ENCODE results near the gene TFE3.
A peak's percentile ranks its signal among the peaks of the same experiment; 100 is the strongest.

TFE3 gene

GRCh38 chrX:49073601-49074575 lies 30.7 kb upstream of the TFE3 start, which contains the start of gene PRAF2 (continued):
- TF ChIP-seq TSHZ2 (CRISPR knock-in tag; IDR thresholded peaks at IDR 0.05) (peak; percentile 81), ZNF70 (CRISPR knock-in tag; IDR thresholded peaks at IDR 0.05) (no peak), ZFP3 (CRISPR knock-in tag; IDR thresholded peaks at IDR 0.05) (peak; percentile 70; the same call in 1 of the 2 replicates), RARB (CRISPR knock-in tag; IDR thresholded peaks at IDR 0.05) (no peak), ZNF8 (CRISPR knock-in tag; IDR thresholded peaks at IDR 0.05) (no peak), OSR1 (CRISPR knock-in tag; IDR thresholded peaks at IDR 0.05) (0 out of 2 replicates have a peak, but pooled peaks have one; percentile 18), PPARA (CRISPR knock-in tag; IDR thresholded peaks at IDR 0.05; ENCODE audit: borderline replicate concordance) (no peak), CSDC2 (CRISPR knock-in tag; IDR thresholded peaks at IDR 0.05) (peak; percentile 94; the same call in 1 of the 2 replicates), GLIS3 (CRISPR knock-in tag; IDR thresholded peaks at IDR 0.05) (no peak), ZC3H10 (CRISPR knock-in tag; IDR thresholded peaks at IDR 0.05) (no peak)

GRCh38 chrX:49072712-49073095 lies 29.5 kb upstream of the TFE3 start:
- ATAC-seq, result peak; percentile 9
- TF ChIP-seq ARNTL (CRISPR knock-in tag; IDR thresholded peaks at IDR 0.05; ENCODE audit: borderline replicate concordance, low read depth) (no peak), CSRNP3 (CRISPR knock-in tag; IDR thresholded peaks at IDR 0.05) (no peak), BACH2 (CRISPR knock-in tag; IDR thresholded peaks at IDR 0.05; ENCODE audit: borderline replicate concordance) (no peak), TOX (CRISPR knock-in tag; IDR thresholded peaks at IDR 0.05; ENCODE audit: borderline replicate concordance) (no peak), RARB (CRISPR knock-in tag; IDR thresholded peaks at IDR 0.05) (no peak), ISL1 (CRISPR knock-in tag; IDR thresholded peaks at IDR 0.05) (no peak)

GRCh38 chrX:49071877-49072711 lies 28.9 kb upstream of the TFE3 start:
- ATAC-seq, result peak; percentile 5; the same call in 2 of the 3 replicates
- TF ChIP-seq CSRNP3 (CRISPR knock-in tag; IDR thresholded peaks at IDR 0.05) (no peak), ZFP30 (CRISPR knock-in tag; IDR thresholded peaks at IDR 0.05) (no peak), OSR1 (CRISPR knock-in tag; IDR thresholded peaks at IDR 0.05) (no peak), CSDC2 (CRISPR knock-in tag; IDR thresholded peaks at IDR 0.05) (no peak), ZNF8 (CRISPR knock-in tag; IDR thresholded peaks at IDR 0.05) (no peak), ZC3H10 (CRISPR knock-in tag; IDR thresholded peaks at IDR 0.05) (no peak), PPARA (CRISPR knock-in tag; IDR thresholded peaks at IDR 0.05; ENCODE audit: borderline replicate concordance) (no peak), ESRRG (CRISPR knock-in tag; IDR thresholded peaks at IDR 0.05) (no peak), ISL1 (CRISPR knock-in tag; IDR thresholded peaks at IDR 0.05) (no peak), TSHZ2 (CRISPR knock-in tag; IDR thresholded peaks at IDR 0.05) (no peak), ZNF565 (CRISPR knock-in tag; conservative IDR thresholded peaks at IDR 0.05; ENCODE audit: low read depth) (no peak), TCF4 (CRISPR knock-in tag; IDR thresholded peaks at IDR 0.05; ENCODE audit: borderline replicate concordance) (no peak), BACH2 (CRISPR knock-in tag; IDR thresholded peaks at IDR 0.05; ENCODE audit: borderline replicate concordance) (no peak)

Measured in SK-N-SH treated with all-trans-retinoic acid at 6 μM for 48 hours (cell line).